ENCODE data around the gene NRAP. TPM values are rescaled to one million over a fixed set of nuclear protein-coding genes. Genes with fewer than 3 reads are reported as not detected.

NRAP gene
- total RNA-seq, 1 experiment from 2014 or later = not detected

DNA sequence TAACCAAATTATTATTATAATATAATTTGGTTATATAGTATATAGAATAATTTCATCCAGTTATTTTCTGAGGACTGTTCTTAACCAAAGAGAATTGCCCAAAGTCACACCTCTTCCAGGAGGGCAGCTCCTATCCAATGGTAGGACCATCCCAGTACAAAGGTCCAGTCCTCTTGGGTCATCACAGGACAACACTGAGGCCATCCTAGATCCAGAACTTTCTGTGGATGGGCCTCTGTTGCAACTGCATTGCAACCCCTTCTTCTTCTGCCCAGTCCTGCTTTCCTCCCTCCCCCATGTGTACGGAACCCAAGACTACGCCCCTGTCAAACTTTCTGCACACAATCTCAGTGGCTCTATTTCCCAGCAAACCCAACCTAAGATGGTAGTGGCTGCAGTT is 116.4 kb downstream of the NRAP start:
- Mint-ChIP-seq H3K9me3 (ENCODE audit: unreplicated experiment) (no peaks in the 10 kb centered on the region), H3K27ac (ENCODE audit: low read depth, unreplicated experiment) (no peak overlapping the region), H3K36me3 (ENCODE audit: insufficient read depth, unreplicated experiment) (no peaks in the 10 kb centered on the region), H3K4me1 (ENCODE audit: insufficient read depth, unreplicated experiment) (no peaks in the 10 kb centered on the region), H3K4me3 (ENCODE audit: unreplicated experiment) (no peak overlapping the region), H3K27me3 (ENCODE audit: insufficient read depth, unreplicated experiment) (peaks cover 33% of the 10 kb centered on the region)
- intact Hi-C loops (cut with micrococcal nuclease) = no loop called here
- no peak for DNase-seq (ENCODE audit: unreplicated experiment)
- ChIA-PET CTCF (interaction anchor here (1.4 to 1.9 kb wide), 2 partner anchors 15 to 16 kb away, joined by 4 to 6 read pairs; no protein-coding TSS in a partner anchor), POLR2A (interaction anchor here (0.7 kb wide), 1 partner anchor 11 kb away, joined by 3 read pairs; no protein-coding TSS in a partner anchor)
- BruUV-seq (replicated peaks) = no TSS peak
- TF ChIP-seq, protein P1, sequence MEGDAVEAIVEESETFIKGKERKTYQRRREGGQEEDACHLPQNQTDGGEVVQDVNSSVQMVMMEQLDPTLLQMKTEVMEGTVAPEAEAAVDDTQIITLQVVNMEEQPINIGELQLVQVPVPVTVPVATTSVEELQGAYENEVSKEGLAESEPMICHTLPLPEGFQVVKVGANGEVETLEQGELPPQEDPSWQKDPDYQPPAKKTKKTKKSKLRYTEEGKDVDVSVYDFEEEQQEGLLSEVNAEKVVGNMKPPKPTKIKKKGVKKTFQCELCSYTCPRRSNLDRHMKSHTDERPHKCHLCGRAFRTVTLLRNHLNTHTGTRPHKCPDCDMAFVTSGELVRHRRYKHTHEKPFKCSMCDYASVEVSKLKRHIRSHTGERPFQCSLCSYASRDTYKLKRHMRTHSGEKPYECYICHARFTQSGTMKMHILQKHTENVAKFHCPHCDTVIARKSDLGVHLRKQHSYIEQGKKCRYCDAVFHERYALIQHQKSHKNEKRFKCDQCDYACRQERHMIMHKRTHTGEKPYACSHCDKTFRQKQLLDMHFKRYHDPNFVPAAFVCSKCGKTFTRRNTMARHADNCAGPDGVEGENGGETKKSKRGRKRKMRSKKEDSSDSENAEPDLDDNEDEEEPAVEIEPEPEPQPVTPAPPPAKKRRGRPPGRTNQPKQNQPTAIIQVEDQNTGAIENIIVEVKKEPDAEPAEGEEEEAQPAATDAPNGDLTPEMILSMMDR (IDR thresholded peaks at IDR 0.05; ENCODE audit: unreplicated experiment) = no peak

DNA sequence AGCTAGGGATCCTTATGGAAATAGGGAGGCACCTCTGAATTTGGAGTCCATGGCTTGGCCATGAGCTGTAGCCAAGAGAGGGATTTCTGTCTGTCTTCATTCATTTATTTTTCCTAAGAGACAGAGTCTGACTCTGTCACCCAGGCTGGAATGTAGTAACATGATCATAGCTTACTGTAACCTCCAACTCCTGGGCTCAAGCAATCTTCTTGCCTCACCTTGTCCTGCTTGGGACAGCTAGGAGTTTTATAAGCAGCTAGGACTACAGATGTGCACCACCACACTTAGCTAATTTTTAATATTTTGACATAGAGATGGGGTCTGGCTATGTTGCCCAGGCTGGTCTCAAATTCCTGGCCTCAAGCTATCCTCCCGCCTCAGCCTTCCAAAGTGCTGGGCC is 119.4 kb downstream of the NRAP start:
- Mint-ChIP-seq H3K36me3 (ENCODE audit: insufficient read depth, unreplicated experiment) (no peaks in the 10 kb centered on the region), H3K9me3 (ENCODE audit: unreplicated experiment) (no peaks in the 10 kb centered on the region), H3K27ac (ENCODE audit: low read depth, unreplicated experiment) (no peak overlapping the region), H3K27me3 (ENCODE audit: insufficient read depth, unreplicated experiment) (peaks cover 33% of the 10 kb centered on the region), H3K4me3 (ENCODE audit: unreplicated experiment) (no peak overlapping the region), H3K4me1 (ENCODE audit: insufficient read depth, unreplicated experiment) (peaks cover 6% of the 10 kb centered on the region)
- intact Hi-C loops (cut with micrococcal nuclease) = no loop called here
- BruUV-seq (replicated peaks) = no TSS peak
- ChIA-PET CTCF (interaction anchor here (0.5 to 1.4 kb wide), 4 partner anchors 19 to 1619 kb away, joined by 3 to 7 read pairs (median 3); no protein-coding TSS in a partner anchor), POLR2A (no interaction called here)
- DNase-seq (ENCODE audit: unreplicated experiment) = no peak
- TF ChIP-seq, protein P1 (IDR thresholded peaks at IDR 0.05; ENCODE audit: unreplicated experiment) = no peak

DNA sequence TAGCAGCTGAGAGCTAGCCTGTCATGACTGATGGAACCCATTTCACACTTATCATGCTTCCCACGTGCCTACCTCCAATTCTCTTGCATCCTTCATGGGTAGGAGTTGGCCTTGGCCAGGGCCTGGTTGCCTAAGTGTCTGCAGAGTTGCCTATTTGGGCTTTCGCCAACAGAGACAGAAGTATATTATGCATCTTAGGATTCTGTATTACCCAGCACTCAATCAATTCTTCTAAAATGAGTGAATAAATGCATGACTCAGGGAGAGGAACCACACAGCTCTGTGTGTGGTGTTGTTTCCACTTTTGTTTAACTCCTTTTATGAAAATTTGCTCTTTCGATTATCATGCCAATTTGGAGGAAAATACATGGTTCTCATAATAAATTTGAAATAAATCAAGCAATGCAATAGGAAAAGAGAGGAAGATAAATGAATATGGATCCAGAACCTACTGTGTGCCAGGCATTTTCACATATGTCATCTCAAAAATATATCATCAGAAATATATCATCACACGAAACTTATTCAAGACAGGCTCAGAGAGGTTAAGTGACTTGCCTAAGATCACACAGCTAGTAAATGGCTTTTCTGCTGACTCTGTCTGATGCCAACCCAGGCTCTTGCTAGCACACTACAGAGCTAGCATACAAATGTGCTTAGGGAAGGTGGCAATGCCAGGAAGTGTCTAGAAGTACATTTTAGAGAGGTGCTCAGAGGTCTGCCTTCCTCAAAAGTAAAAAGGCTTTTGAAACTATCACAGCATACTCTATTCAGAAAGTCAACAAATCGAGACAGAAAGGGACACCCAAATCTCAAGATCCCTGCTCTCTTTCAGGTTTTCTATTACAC is 120.5 kb downstream of the NRAP start:
- no peak overlapping the region for H3K27ac Mint-ChIP-seq (ENCODE audit: low read depth, unreplicated experiment)

DNA sequence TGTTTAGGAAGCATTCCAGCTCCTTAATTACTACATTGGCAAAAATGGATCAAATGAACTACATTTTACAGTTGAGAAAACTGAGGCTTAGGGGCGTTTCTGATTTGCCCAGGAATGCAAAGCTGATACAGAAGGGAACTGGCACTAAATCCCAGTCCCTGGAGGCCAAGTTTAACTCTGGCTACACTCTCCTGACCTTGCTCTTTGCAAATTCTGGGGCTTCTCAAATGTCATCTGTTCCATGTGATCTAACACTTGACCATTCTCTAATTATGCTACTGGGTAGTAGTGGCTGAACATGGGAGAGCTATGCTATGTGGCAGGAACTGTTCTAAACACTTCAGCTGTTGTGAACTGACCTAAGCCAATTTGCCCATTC is 122.3 kb downstream of the NRAP start:
- no peak overlapping the region for H3K4me3 Mint-ChIP-seq (ENCODE audit: unreplicated experiment)
- intact Hi-C loops (cut with micrococcal nuclease) = no loop called here
- H3K36me3 Mint-ChIP-seq (ENCODE audit: insufficient read depth, unreplicated experiment) = no peaks in the 10 kb centered on the region
- peaks cover 45% of the 10 kb centered on the region for H3K27me3 Mint-ChIP-seq (ENCODE audit: insufficient read depth, unreplicated experiment)
- H3K27ac Mint-ChIP-seq (ENCODE audit: low read depth, unreplicated experiment) = no peak overlapping the region
- TF ChIP-seq, protein P1 (IDR thresholded peaks at IDR 0.05; ENCODE audit: unreplicated experiment) = no peak
- POLR2A ChIA-PET = no interaction called here
- no TSS peak for BruUV-seq (replicated peaks)
- CTCF ChIA-PET = interaction anchor here (0.8 kb wide), 2 partner anchors 13 to 21 kb away, joined by 3 read pairs; no protein-coding TSS in a partner anchor
- H3K4me1 Mint-ChIP-seq (ENCODE audit: insufficient read depth, unreplicated experiment) = peaks cover 16% of the 10 kb centered on the region
- no peak for DNase-seq (ENCODE audit: unreplicated experiment)
- no peaks in the 10 kb centered on the region for H3K9me3 Mint-ChIP-seq (ENCODE audit: unreplicated experiment)

More for the DNA sequence above, 120.5 kb downstream of the NRAP start:
- no peak for DNase-seq (ENCODE audit: unreplicated experiment)
- TF ChIP-seq, protein P1 (IDR thresholded peaks at IDR 0.05; ENCODE audit: unreplicated experiment) = no peak
- no TSS peak for BruUV-seq (replicated peaks)
- H3K4me1 Mint-ChIP-seq (ENCODE audit: insufficient read depth, unreplicated experiment) = peaks cover 16% of the 10 kb centered on the region
- H3K27me3 Mint-ChIP-seq (ENCODE audit: insufficient read depth, unreplicated experiment) = peaks cover 43% of the 10 kb centered on the region
- intact Hi-C loops (cut with micrococcal nuclease) = no loop called here
- H3K9me3 Mint-ChIP-seq (ENCODE audit: unreplicated experiment) = no peaks in the 10 kb centered on the region
- CTCF ChIA-PET = interaction anchor here (1.0 kb wide), 1 partner anchor 158 kb away, joined by 3 read pairs; no protein-coding TSS in a partner anchor
- no peaks in the 10 kb centered on the region for H3K36me3 Mint-ChIP-seq (ENCODE audit: insufficient read depth, unreplicated experiment)
- POLR2A ChIA-PET = no interaction called here
- H3K4me3 Mint-ChIP-seq (ENCODE audit: unreplicated experiment) = no peak overlapping the region

All from MCF 10A (cell line).